ENCODE measurements around the gene ZNF598. TPM values are rescaled to one million over a fixed set of nuclear protein-coding genes. Genes with fewer than 3 reads are reported as not detected.

ZNF598 gene
- total RNA-seq, 3 donors from 2014 or later = 41.9 to 45.4 (median 42.4) TPM

DNA sequence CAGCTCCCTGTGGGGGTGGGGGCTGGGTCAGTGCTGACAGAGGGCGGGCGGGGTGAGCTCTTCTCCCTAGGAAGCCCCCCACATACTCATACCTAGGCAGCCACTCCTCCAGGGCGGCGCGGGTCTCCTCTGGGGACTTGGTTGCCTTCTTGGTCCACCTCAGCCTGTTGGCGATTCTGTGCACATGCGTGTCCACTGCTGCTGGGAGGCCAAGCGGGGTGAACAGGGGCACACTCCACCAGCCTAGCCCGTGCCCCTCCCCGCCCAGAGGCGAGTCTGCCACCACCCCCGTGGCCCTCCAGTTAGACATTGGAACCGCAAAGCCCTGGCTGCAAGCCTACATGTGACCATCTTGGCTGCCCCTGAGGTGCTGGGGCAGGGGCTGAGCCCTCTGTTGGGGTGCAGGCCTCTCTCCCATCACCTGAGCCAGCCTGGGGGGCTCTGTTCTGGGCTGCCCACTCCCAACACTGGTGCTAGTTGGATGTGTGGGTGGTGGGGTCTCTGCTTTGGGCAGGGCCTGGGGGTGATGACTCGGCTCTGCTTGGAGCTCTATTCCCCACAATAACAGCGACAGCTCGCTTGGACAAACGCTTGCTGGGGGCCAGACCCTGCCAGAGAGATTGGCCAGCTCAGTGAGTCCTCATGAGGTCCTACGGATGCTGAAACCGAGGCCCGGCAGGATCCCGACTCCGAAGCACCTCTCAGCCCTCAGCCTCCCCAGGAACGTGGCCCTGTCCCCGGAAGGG lies 30.6 kb upstream of the ZNF598 start:
- peaks cover 69% of the 10 kb centered on the region for H3K4me1 ChIP-seq (ENCODE audit: low read depth)
- H3K4me3 ChIP-seq = no peak overlapping the region
- ATAC-seq (no peak), DNase-seq (no peak)
- H3K36me3 ChIP-seq (ENCODE audit: low read depth) = no peaks in the 10 kb centered on the region
- no peaks in the 10 kb centered on the region for H3K9me3 ChIP-seq
- intact Hi-C loops (cut with DNase I, micrococcal nuclease) = no loop called here
- TF ChIP-seq, protein P1, sequence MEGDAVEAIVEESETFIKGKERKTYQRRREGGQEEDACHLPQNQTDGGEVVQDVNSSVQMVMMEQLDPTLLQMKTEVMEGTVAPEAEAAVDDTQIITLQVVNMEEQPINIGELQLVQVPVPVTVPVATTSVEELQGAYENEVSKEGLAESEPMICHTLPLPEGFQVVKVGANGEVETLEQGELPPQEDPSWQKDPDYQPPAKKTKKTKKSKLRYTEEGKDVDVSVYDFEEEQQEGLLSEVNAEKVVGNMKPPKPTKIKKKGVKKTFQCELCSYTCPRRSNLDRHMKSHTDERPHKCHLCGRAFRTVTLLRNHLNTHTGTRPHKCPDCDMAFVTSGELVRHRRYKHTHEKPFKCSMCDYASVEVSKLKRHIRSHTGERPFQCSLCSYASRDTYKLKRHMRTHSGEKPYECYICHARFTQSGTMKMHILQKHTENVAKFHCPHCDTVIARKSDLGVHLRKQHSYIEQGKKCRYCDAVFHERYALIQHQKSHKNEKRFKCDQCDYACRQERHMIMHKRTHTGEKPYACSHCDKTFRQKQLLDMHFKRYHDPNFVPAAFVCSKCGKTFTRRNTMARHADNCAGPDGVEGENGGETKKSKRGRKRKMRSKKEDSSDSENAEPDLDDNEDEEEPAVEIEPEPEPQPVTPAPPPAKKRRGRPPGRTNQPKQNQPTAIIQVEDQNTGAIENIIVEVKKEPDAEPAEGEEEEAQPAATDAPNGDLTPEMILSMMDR (IDR thresholded peaks at IDR 0.05) = no peak

DNA sequence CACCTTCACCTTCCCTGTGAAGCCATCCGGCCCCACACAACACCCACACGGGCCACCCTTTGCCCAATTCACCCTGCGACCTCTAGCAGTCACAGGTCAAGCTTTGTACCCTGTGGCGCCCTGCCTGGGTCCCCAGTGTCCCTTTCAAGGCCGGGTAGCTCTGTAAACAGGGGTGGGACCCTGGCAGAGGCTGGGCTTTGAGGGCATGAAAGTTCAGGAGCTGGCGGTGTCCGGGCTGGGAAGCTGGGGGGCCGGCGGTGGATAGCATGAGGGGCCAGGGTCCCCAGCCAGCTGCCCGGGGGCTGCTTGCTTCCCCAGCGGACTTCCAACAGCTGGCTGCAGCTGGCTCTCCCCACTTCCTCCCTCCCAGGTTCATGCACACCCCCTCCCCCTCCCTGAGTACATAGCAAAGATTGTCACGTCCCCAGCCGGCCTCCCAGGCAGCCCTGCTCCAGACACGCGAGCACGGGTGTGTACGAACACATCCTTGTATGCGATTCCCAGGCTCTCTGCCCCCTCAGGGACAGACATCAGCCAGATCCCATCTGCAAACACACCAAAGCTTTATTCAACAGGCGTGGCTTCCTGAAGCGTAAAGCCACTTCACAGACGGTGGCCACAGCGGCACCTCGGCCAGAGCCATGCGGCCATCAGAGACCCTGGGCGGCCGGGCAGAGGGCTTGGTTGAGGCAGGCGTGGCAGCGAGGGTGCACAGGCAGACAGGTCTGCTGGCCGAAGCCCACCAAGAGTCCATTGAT lies 29.8 kb upstream of the ZNF598 start:
- ATAC-seq (peak; percentile 16), DNase-seq (peak; percentile 76 to 87 (median 80))
- intact Hi-C loops (cut with DNase I, micrococcal nuclease) = no loop called here
- Histone ChIP-seq H3K4me1 (ENCODE audit: low read depth) (peaks cover 66% of the 10 kb centered on the region), H3K4me3 (no peak overlapping the region), H3K36me3 (ENCODE audit: low read depth) (no peaks in the 10 kb centered on the region), H3K9me3 (no peaks in the 10 kb centered on the region)
- TF ChIP-seq, protein P1 (IDR thresholded peaks at IDR 0.05) = no peak

DNA sequence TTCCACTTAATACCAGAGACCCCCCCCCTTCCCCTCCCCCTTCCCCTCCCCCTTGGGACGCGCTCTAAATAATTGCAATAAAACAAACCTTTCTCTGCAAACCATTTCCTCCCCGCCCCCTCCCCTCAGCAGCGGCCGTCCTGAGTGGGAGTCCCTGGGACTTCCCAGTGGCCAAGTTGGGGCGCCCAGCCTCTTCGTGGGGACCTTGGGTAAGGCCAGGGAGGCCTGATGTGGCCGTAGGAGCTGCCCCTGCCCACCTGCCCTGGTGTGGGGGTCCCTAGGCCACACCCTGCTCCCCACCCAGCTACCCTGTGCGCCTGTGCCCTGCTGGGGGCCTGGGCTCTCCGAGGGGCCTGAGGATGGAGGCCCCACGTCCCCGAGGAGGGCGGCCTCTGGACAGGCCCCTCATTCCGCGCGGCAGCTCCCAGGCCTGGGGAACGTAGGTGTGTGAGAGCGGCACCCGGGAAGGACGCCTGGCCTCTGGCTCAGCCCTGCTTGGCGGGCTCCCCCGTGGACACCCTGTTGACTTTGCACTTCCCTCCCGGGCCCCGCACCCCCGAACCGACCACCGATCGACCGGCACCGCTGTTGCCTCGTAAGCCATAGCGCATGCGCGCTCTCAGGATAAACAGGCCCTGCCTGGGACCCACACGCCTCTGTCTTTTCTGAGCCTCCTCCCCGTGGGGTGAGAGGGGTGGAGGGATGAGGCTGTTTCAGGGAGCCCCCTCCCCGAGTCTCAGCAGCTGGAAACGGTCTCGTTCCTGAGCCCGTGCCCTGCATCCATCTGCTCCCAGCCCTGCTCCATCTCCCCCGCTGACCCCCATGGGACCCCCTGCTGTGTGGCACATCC lies 29.0 kb upstream of the ZNF598 start:
- Histone ChIP-seq H3K4me1 (ENCODE audit: low read depth) (peaks cover 58% of the 10 kb centered on the region), H3K9me3 (no peaks in the 10 kb centered on the region), H3K4me3 (no peak overlapping the region), H3K36me3 (ENCODE audit: low read depth) (no peaks in the 10 kb centered on the region)
- DNase-seq (no peak), ATAC-seq (no peak)
- intact Hi-C loops (cut with DNase I, micrococcal nuclease) = no loop called here
- TF ChIP-seq, protein P1 (IDR thresholded peaks at IDR 0.05) = no peak

DNA sequence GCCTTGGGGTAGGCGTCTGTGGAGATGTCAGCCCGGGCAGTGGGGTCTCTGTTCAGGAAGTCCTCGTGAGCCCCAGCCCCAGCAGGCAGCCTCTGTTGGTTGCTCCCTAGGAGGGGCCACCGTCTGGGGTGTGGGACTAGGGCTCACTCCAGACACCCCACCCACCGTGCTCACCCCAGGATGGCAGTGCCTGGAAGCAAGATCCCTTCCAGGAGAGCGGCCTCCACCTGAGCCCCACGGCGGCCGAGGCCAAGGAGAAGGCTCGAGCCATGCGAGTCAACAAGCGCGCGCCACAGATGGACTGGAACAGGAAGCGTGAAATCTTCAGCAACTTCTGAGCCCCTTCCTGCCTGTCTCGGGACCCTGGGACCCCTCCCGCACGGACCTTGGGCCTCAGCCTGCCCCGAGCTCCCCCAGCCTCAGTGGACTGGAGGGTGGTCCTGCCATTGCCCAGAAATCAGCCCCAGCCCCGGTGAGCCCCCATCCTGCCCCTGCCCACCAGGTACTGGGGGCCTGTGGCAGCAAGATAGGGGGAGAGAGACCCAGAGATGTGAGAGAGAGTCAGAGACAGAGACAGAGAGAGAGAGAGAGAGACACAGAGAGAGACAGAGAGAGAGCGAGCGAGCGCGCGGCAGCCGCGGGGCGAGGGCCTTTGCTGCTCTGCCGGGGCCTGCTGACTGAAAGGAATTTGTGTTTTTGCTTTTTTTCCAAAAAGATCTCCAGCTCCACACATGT lies 28.2 kb upstream of the ZNF598 start:
- DNase-seq = no peak
- TF ChIP-seq, protein P1 (IDR thresholded peaks at IDR 0.05) = no peak
- no peaks in the 10 kb centered on the region for H3K9me3 ChIP-seq
- H3K4me1 ChIP-seq (ENCODE audit: low read depth) = peaks cover 50% of the 10 kb centered on the region
- no peak overlapping the region for H3K4me3 ChIP-seq
- no peaks in the 10 kb centered on the region for H3K36me3 ChIP-seq (ENCODE audit: low read depth)
- intact Hi-C loops (cut with DNase I, micrococcal nuclease) = no loop called here
- ATAC-seq = no peak

DNA sequence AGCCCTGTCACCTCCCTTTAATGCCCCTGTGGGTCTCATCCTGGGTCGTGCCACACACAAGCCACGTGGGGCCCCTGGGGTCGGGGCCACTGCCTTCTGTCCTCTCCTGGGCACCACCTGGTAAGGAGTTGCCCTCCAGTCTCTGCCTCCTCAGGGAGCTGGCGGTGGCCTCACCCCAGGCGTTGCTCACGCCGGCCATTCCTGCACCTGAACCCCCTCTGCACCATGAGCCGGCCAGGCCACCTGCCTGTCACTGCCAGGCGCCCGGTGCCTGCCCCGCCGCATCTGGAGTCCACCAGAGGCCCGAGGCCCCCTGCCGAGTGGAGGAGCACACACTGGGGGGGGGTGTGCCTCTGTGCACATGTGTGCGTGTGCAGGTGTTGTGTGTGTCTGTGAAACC lies 27.5 kb upstream of the ZNF598 start:
- TF ChIP-seq, protein P1 (IDR thresholded peaks at IDR 0.05) = no peak
- DNase-seq (no peak), ATAC-seq (no peak)
- intact Hi-C loops (cut with DNase I, micrococcal nuclease) = no loop called here
- Histone ChIP-seq H3K4me1 (ENCODE audit: low read depth) (peaks cover 46% of the 10 kb centered on the region), H3K36me3 (ENCODE audit: low read depth) (no peaks in the 10 kb centered on the region), H3K4me3 (no peak overlapping the region), H3K9me3 (no peaks in the 10 kb centered on the region)
